A204.1 (cell line): ENCODE measurements around the gene RAB17.
"Not testable (repeated sequence)": the region's sequence is repeated elsewhere in the genome, so short reads cannot be mapped to it uniquely, and the experiment has no call there.

ENCODE experiments used
- FAIRE-seq: peaks from 2 replicates; lab custom pipeline; 2012; peaks lifted over from hg19 to GRCh38; lab: Jason Lieb, UNC

The RAB17 gene

GRCh38 chr2:237598468-237599208, 8.1 kb upstream of the RAB17 start:
- FAIRE-seq, result no peak

- no peak for FAIRE-seq
These were observed 6.9 kb upstream of the RAB17 start for GRCh38 chr2:237597196-237598145.

GRCh38 chr2:237596520-237597195, 6.1 kb upstream of the RAB17 start:
- FAIRE-seq, result no peak

- not testable (repeated sequence) for FAIRE-seq
These were observed 5.4 kb upstream of the RAB17 start for GRCh38 chr2:237595829-237596519.

- FAIRE-seq, result no peak
These were observed 4.0 kb upstream of the RAB17 start for GRCh38 chr2:237594514-237594871.

GRCh38 chr2:237593596-237594320, 3.2 kb upstream of the RAB17 start:
- FAIRE-seq, result no peak

GRCh38 chr2:237593036-237593435, 2.5 kb upstream of the RAB17 start:
- no peak for FAIRE-seq

GRCh38 chr2:237592425-237592980, 2.0 kb upstream of the RAB17 start:
- no peak for FAIRE-seq

- FAIRE-seq, result no peak
These were observed 777 bp upstream of the RAB17 start for GRCh38 chr2:237591141-237591881.

- FAIRE-seq, result no peak
These were observed 2.4 kb downstream of the RAB17 start for GRCh38 chr2:237588044-237588696.

- no peak for FAIRE-seq
These were observed 4.8 kb downstream of the RAB17 start for GRCh38 chr2:237585590-237586221.

- no peak for FAIRE-seq
These were observed 6.9 kb downstream of the RAB17 start for GRCh38 chr2:237583385-237584295.

- no peak for FAIRE-seq
These were observed 8.5 kb downstream of the RAB17 start for GRCh38 chr2:237581751-237582746.

GRCh38 chr2:237581326-237581725, 9.2 kb downstream of the RAB17 start:
- no peak for FAIRE-seq

- FAIRE-seq, result no peak
These were observed 12.3 kb downstream of the RAB17 start for GRCh38 chr2:237577956-237578870.

- no peak for FAIRE-seq
These were observed 13.1 kb downstream of the RAB17 start for GRCh38 chr2:237577458-237577857.
